Measurements from ENCODE around the gene C2CD5. TPM values are rescaled to one million over a fixed set of nuclear protein-coding genes. Genes with fewer than 3 reads are reported as not detected.

C2CD5 gene
- total and polyA plus RNA-seq, 10 donors, result 21.2 to 76.3 (median 46.9) TPM

GRCh38 chr12:22535478-22535877 lies 8.9 kb downstream of the C2CD5 start:
- no peak for DNase-seq
- Histone ChIP-seq H3K9me3 (peaks cover 0 to 9% (median 3%) of the 10 kb centered on the region in 8 donors), H3K27ac (no peak overlapping the region), H3K4me1 (peaks cover 9 to 55% (median 39%) of the 10 kb centered on the region in 6 donors), H3K36me3 (peaks cover 0 to 47% (median 29%) of the 10 kb centered on the region in 6 donors), H3K4me3 (no peak overlapping the region), H3K27me3 (replicated peaks in 1 of 7) (no peaks in the 10 kb centered on the region)
- TF ChIP-seq CTCF (IDR thresholded peaks at IDR 0.05 in 8 of 11, conservative IDR thresholded peaks at IDR 0.05 in 3 of 11) (no peak), POLR2AphosphoS5 (IDR thresholded peaks at IDR 0.05) (no peak), POLR2A (IDR thresholded peaks at IDR 0.05) (no peak)
- 69 to 85% (median 77%) methylated on average over 2 of the region's 2 CpGs for WGBS, 5 donors
- intact Hi-C loops (cut with DNase I; ENCODE audit: low total_unique reads), result no loop called here

- H3K9me3 ChIP-seq, result peaks cover 0 to 9% (median 3%) of the 10 kb centered on the region in 8 donors
- H3K4me1 ChIP-seq, result peaks cover 9 to 50% (median 38%) of the 10 kb centered on the region in 6 donors
- H3K4me3 ChIP-seq, result no peak overlapping the region
- intact Hi-C loops (cut with DNase I; ENCODE audit: low total_unique reads), result no loop called here
- no peak for DNase-seq
- no peak overlapping the region for H3K27ac ChIP-seq
- no peak for TF ChIP-seq POLR2A (IDR thresholded peaks at IDR 0.05)
- no peak for TF ChIP-seq CTCF (IDR thresholded peaks at IDR 0.05 in 8 of 11, conservative IDR thresholded peaks at IDR 0.05 in 3 of 11)
- H3K27me3 ChIP-seq (replicated peaks in 1 of 7), result no peaks in the 10 kb centered on the region
- 95 to 100% (median 97%) methylated on average over 1 of the region's 1 CpG for WGBS, 5 donors
- H3K36me3 ChIP-seq, result peaks cover 0 to 50% (median 29%) of the 10 kb centered on the region in 6 donors
Measured at GRCh38 chr12:22535038-22535437, 9.3 kb downstream of the C2CD5 start.

GRCh38 chr12:22533155-22533554 lies 11.2 kb downstream of the C2CD5 start:
- Histone ChIP-seq H3K4me1 (peaks cover 0 to 36% (median 21%) of the 10 kb centered on the region in 6 donors), H3K27me3 (replicated peaks in 1 of 7) (no peaks in the 10 kb centered on the region), H3K9me3 (peaks cover 0 to 9% (median 3%) of the 10 kb centered on the region in 8 donors), H3K4me3 (no peak overlapping the region), H3K36me3 (peaks cover 0 to 58% (median 29%) of the 10 kb centered on the region in 6 donors), H3K27ac (no peak overlapping the region)
- intact Hi-C loops (cut with DNase I; ENCODE audit: low total_unique reads), result no loop called here
- 83 to 93% (median 86%) methylated on average over 4 of the region's 4 CpGs for WGBS, 5 donors
- no peak for TF ChIP-seq POLR2AphosphoS5 (IDR thresholded peaks at IDR 0.05)
- TF ChIP-seq POLR2A (IDR thresholded peaks at IDR 0.05), result no peak
- no peak for TF ChIP-seq CTCF (IDR thresholded peaks at IDR 0.05 in 8 of 11, conservative IDR thresholded peaks at IDR 0.05 in 3 of 11)
- DNase-seq, result no peak

DNA sequence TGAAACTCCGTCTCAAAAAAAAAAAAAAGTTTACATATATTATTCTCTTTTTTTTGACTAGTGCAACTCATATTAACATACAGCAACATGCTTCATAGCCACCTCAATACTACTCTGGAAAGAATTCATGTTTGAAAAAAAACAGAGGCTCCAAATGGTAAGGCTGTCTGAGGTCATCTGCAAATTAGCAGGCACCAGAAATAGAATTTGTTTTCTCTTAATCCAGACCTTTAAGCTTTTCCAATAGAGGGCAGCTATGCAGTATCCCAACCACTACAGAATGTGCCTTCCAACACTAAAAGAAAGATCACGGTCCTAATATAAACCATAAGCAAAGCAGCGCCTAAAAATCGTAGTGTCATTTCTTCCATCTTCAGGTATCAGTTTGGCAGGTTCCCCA lies 12.0 kb downstream of the C2CD5 start:
- no peaks in the 10 kb centered on the region for H3K27me3 ChIP-seq (replicated peaks in 1 of 7)
- DNase-seq, result no peak

More for the DNA sequence above, 12.0 kb downstream of the C2CD5 start:
- TF ChIP-seq POLR2A (IDR thresholded peaks at IDR 0.05) (no peak), POLR2AphosphoS5 (IDR thresholded peaks at IDR 0.05) (no peak), CTCF (IDR thresholded peaks at IDR 0.05 in 8 of 11, conservative IDR thresholded peaks at IDR 0.05 in 3 of 11) (no peak)
- Histone ChIP-seq H3K4me3 (no peak overlapping the region), H3K36me3 (peaks cover 0 to 66% (median 31%) of the 10 kb centered on the region in 6 donors), H3K9me3 (peaks cover 0 to 9% (median 3%) of the 10 kb centered on the region in 8 donors), H3K27ac (no peak overlapping the region), H3K4me1 (peaks cover 0 to 27% (median 12%) of the 10 kb centered on the region in 6 donors)
- WGBS, 5 donors, result 94 to 97% (median 96%) methylated on average over 4 of the region's 4 CpGs
- intact Hi-C loops (cut with DNase I; ENCODE audit: low total_unique reads), result no loop called here

Measured in spleen (tissue), 11 donors.